ENCODE data around the gene HLA-DQB1.

HLA-DQB1 gene

GRCh38 chr6:32610682-32611296, 55.7 kb downstream of the HLA-DQB1 start:
- no peak for TF ChIP-seq ZNF274 (IDR thresholded peaks at IDR 0.05; ENCODE audit: low read depth, low read length)
- TF ChIP-seq SUZ12 (IDR thresholded peaks at IDR 0.05; ENCODE audit: extremely low read depth, insufficient read depth, insufficient read length) = no peak
- no peak for TF ChIP-seq YY1 (IDR thresholded peaks at IDR 0.05; ENCODE audit: insufficient read depth, insufficient read length)
- Histone ChIP-seq H3K4me1 (ENCODE audit: insufficient read depth, insufficient read length) (no peaks in the 10 kb centered on the region), H3K4me3 (ENCODE audit: insufficient read length, low read depth) (no peak overlapping the region), H3K9me3 (ENCODE audit: insufficient read depth, low read length) (no peaks in the 10 kb centered on the region), H3K36me3 (ENCODE audit: insufficient read depth, insufficient read length, low read length) (no peaks in the 10 kb centered on the region), H3K9ac (ENCODE audit: insufficient read length, low read depth) (no peak overlapping the region), H3K27me3 (ENCODE audit: insufficient read depth, insufficient read length) (no peaks in the 10 kb centered on the region)
- no peak for DNase-seq (ENCODE audit: low read depth, low spot score)

DNA sequence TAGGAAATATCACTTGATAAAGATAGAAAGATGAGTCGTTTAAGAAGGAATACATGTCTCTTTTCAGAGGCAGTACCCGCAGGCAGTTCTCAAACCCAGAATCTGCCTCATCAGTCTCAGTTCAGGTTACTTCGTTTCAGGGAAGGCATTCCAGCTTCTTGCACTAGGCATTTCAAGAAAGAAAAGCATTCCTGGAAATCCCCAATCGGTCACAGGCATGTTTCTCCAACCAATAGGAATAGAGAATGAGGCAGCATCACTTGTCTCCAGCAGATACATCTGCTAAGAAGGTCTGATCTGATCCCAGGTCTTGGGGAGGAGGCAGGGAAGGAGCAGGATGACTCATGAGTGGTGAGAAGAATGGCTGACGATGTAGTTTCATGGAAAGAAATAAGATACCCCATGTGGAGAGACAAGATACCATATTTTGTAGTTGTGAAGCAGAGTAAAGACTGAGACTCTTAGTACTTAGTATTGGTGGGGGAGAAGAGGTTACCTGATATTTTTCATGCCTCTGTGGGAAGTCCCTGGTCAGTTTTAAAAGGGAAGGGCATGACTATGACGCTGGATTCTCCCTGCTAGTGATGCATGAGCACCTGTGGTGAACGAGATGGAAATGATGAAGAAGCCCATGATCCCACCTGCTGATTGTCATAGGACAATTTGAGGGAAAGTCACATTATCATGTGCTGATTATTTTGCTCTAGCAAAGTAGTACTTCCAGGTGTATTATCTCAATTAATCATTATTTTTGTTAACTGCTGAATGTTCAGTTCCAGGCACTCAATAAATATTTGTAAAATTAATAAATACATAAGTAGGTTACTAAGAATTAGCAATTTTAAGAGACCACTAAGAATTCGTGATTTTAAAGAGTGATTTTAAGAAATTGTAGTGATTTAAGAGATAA, 56.5 kb downstream of the HLA-DQB1 start:
- Histone ChIP-seq H3K27me3 (ENCODE audit: insufficient read depth, insufficient read length) (no peaks in the 10 kb centered on the region), H3K9me3 (ENCODE audit: insufficient read depth, low read length) (no peaks in the 10 kb centered on the region), H3K4me3 (ENCODE audit: insufficient read length, low read depth) (no peak overlapping the region), H3K36me3 (ENCODE audit: insufficient read depth, insufficient read length, low read length) (no peaks in the 10 kb centered on the region), H3K9ac (ENCODE audit: insufficient read length, low read depth) (no peak overlapping the region), H3K4me1 (ENCODE audit: insufficient read depth, insufficient read length) (no peaks in the 10 kb centered on the region)
- no peak for TF ChIP-seq YY1 (IDR thresholded peaks at IDR 0.05; ENCODE audit: insufficient read depth, insufficient read length)
- no peak for TF ChIP-seq SUZ12 (IDR thresholded peaks at IDR 0.05; ENCODE audit: extremely low read depth, insufficient read depth, insufficient read length)
- no peak for TF ChIP-seq ZNF274 (IDR thresholded peaks at IDR 0.05; ENCODE audit: low read depth, low read length)
- peak; percentile 83 for DNase-seq (ENCODE audit: low read depth, low spot score)
